Effector CD4-positive, alpha-beta T cell (primary cell): ENCODE measurements around the gene CDKN3.
"Not testable (repeated sequence)": the region's sequence is repeated elsewhere in the genome, so short reads cannot be mapped to it uniquely, and the experiment has no call there.

Source experiments
- DNase-seq: peaks from one replicate; pipeline ENCODE4 v3.0.0-alpha.2; 2020

Gene CDKN3

DNA sequence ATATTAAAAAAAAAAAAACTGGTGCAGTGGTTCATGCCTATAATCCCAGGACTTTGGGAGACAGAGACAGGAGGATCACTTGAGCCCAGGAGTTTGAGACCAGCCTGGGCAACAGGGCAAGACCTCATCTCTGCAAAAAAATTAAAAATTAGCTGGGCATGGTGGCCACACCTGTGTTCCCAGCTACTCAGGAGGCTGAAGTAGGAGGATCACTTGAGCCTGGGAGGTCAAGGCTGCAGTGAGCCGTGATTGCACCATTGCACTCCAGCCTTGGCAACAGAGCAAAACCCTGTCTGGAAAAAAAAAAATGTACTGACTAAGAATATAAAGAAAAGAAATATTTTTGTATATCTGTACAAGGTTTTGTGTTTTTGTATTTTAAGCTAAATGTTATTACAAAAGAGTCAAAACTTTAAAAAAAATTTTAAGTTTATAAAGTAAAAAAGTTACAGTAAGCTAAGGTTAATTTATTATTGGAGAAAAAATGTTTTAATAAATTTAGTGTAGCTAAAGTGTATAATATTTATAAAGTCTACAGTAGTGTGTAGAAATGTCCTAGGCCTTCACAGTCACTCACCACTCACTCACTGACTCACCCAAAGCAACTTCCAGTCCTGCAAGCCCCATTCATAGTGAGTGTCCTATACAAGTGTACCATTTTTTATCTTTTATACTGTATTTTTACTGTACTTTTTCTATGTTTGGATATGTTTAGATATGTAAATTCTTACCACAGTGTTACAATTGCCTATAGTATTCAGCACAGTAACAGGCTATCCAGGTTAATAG, 60.2 kb downstream of the CDKN3 start:
- not testable (repeated sequence) for DNase-seq

DNA sequence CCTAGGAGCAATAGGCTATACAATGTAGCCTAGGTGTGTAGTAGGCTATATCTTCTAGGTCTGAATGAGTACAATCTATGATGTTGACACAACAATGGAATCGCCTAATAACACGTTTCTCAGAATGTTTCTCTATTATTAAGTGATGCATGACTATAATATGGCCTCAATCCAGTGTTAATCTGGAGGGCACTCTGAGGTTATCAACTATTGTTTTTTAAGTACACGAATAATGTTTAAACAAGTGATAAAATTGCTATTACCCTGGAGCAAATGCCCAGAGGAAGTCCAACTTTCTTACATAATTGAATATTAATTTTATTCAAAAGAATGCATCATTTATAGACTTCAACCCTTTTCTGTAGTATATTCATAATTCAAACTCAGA, 60.8 kb downstream of the CDKN3 start:
- DNase-seq: no peak

DNA sequence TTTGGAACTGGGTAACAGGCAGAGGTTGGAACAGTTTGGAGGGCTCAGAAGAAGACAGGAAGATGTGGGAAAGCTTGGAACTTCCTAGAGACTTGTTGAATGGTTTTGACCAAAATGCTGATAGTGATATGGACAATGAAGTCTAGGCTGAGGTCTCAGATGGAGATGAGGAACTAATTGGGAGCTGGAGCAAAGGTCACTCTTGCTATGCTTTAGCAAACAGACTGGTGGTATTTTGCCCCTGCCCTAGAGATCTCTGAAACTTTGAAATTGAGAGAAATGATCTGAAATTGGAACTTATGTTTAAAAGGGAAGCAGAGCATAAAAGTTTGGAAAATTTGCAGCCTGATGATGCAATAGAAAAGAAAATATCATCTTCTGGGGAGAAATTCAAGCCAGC, 61.7 kb downstream of the CDKN3 start:
- not testable (repeated sequence) for DNase-seq

DNA sequence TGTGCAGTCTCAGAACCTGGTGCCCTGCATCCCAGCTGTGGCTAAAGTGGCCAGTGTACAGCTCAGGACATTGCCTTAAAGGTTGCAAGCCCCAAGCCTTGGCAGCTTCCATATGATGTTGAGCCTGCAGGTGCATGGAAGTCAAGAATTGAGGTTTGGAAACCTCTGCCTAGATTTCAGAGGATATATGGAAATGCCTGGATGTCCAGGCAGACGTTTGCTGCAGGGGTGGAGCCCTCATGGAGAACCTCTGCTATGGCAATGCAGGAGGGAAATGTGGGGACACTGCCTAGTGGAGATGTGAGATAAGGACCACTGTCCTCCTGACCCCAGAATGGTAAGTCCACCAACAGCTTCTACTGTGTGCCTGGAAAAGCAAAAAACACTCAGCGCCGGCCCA, 62.3 kb downstream of the CDKN3 start:
- no peak for DNase-seq

DNA sequence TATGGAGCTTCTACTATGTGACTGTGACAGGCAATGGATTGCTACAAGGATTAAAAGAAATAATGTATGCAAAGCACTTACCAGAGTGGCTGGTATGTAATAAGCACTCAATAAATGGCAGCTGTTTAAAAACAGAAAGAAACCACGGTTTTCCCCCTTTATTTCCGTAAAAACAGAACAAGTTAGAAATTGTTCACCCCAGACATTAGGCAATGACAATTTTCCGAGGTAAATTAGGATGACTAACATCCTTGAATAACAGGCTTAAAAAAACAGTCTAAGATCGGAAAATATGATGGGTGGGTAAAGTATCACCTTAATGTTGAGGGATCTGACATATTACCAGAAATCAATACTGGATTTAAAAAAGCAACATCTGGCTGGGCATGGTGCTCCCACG, 65.2 kb downstream of the CDKN3 start:
- DNase-seq: no peak

DNA sequence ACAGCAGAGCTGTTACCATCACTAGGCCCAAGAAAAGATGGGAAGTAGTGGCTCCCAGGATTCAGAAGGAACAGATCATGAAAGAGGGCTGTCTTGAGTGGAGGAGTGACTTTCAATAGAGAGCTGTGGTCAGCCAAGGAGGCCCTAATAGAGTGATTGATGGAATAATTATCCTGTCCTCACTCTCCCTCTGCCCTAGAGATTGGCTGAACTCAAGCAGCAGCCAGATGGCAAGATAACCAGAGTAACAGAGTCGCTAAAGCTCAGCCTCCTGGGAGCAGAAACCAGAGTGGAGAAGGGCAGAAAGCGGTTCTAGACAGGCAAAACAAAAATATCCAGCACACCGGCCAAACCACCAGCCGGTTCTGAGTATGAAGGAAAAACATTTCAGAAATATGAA, 68.8 kb downstream of the CDKN3 start:
- DNase-seq: no peak

- no peak for DNase-seq
Observed at GRCh38 chr14:54467280-54467679, 70.5 kb downstream of the CDKN3 start.
